ENCODE data around the gene SELENOV. TPM values are rescaled to one million over a fixed set of nuclear protein-coding genes. Genes with fewer than 3 reads are reported as not detected.

SELENOV gene
- total RNA-seq, 6 donors from 2014 or later, result not detected

DNA sequence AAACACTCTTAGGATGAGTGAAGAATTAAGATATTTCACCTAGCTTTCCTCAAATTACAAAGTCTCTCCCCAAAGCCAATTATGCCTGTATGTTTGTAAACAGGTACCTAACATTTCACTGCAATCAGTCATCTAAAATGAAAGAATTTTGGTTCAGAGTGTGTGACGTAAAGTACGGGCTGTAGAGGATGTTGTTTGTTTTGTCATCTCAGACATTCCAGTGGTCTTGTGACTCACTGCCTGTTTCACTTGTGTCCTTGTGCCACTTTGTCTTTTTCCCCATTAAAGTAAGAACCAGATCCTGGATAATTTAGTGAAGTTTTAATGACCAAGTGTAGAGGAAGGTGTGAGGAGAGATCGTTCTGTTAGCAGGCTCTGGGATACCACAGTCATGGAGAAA is 53.7 kb downstream of the SELENOV start:
- no peaks in the 10 kb centered on the region for H3K27me3 ChIP-seq
- no peak for TF ChIP-seq EP300 (IDR thresholded peaks at IDR 0.05)
- no peak for TF ChIP-seq POLR2AphosphoS5 (IDR thresholded peaks at IDR 0.05)
- TF ChIP-seq POLR2A (IDR thresholded peaks at IDR 0.05), result no peak
- TF ChIP-seq, protein P1, sequence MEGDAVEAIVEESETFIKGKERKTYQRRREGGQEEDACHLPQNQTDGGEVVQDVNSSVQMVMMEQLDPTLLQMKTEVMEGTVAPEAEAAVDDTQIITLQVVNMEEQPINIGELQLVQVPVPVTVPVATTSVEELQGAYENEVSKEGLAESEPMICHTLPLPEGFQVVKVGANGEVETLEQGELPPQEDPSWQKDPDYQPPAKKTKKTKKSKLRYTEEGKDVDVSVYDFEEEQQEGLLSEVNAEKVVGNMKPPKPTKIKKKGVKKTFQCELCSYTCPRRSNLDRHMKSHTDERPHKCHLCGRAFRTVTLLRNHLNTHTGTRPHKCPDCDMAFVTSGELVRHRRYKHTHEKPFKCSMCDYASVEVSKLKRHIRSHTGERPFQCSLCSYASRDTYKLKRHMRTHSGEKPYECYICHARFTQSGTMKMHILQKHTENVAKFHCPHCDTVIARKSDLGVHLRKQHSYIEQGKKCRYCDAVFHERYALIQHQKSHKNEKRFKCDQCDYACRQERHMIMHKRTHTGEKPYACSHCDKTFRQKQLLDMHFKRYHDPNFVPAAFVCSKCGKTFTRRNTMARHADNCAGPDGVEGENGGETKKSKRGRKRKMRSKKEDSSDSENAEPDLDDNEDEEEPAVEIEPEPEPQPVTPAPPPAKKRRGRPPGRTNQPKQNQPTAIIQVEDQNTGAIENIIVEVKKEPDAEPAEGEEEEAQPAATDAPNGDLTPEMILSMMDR (IDR thresholded peaks at IDR 0.05), result no peak
- no peak overlapping the region for H3K27ac ChIP-seq
- ATAC-seq (ENCODE audit: low FRiP score in 2 of 2), result no peak
- H3K36me3 ChIP-seq, result no peaks in the 10 kb centered on the region
- H3K4me1 ChIP-seq, result no peaks in the 10 kb centered on the region
- peaks cover 0 to 10% (median under 1%) of the 10 kb centered on the region in 4 donors for H3K9me3 ChIP-seq
- H3K4me3 ChIP-seq, result no peak overlapping the region
- no peak for DNase-seq
- 42 to 45% methylated on average over 3 of the region's 3 CpGs for WGBS, 2 donors

Other genes with a start within 250 kb of the SELENOV start
- not detected for gene IFNL2, start 246.7 kb upstream of the SELENOV start, total RNA-seq
- gene IFNL1, start 218.7 kb upstream of the SELENOV start, total RNA-seq, result not detected
- gene LRFN1, start 194.3 kb upstream of the SELENOV start, total RNA-seq, result 1 to 10 TPM in 5 of 6 donors, under 1 TPM in 1; 0.69 to 5.0 (median 1.8) TPM
- 100 to 1,000 TPM in 2 of 6 donors, 10 to 100 TPM in 4; 23.0 to 163 (median 75.3) TPM for gene GMFG, start 179.1 kb upstream of the SELENOV start, total RNA-seq
- 100 to 1,000 TPM in 2 of 6 donors, 10 to 100 TPM in 4; 57.7 to 125 (median 79.3) TPM for gene SAMD4B, start 172.7 kb upstream of the SELENOV start, total RNA-seq
- gene PAF1, start 124.0 kb upstream of the SELENOV start, total RNA-seq, result 10 to 100 TPM; 28.6 to 48.0 (median 35.4) TPM
- gene MED29, start 123.8 kb upstream of the SELENOV start, total RNA-seq, result 10 to 100 TPM; 18.9 to 51.1 (median 33.7) TPM
- 100 to 1,000 TPM; 195 to 525 (median 238) TPM for gene ZFP36, start 108.3 kb upstream of the SELENOV start, total RNA-seq
- 10 to 100 TPM; 15.8 to 48.1 (median 29.0) TPM for gene PLEKHG2, start 102.5 kb upstream of the SELENOV start, total RNA-seq
- 1,000 to 10,000 TPM in 4 of 6 donors, 100 to 1,000 TPM in 2; 634 to 2,303 (median 1,625) TPM for gene RPS16, start 79.2 kb upstream of the SELENOV start, total RNA-seq
- gene SUPT5H, start 69.6 kb upstream of the SELENOV start, total RNA-seq, result 100 to 1,000 TPM in 4 of 6 donors, 10 to 100 TPM in 2; 94.9 to 183 (median 111) TPM
- 10 to 100 TPM; 47.8 to 80.9 (median 54.4) TPM for gene TIMM50, start 34.3 kb upstream of the SELENOV start, total RNA-seq
- gene DLL3, start 16.2 kb upstream of the SELENOV start, total RNA-seq, result not detected
- gene EID2B, start 17.7 kb downstream of the SELENOV start, total RNA-seq, result 1 to 10 TPM; 1.2 to 6.3 (median 2.4) TPM
- gene EID2, start 25.0 kb downstream of the SELENOV start, total RNA-seq, result 10 to 100 TPM in 5 of 6 donors, 1 to 10 TPM in 1; 9.4 to 24.2 (median 16.2) TPM
- not detected for gene LGALS13, start 87.4 kb downstream of the SELENOV start, total RNA-seq
- gene LGALS16, start 140.8 kb downstream of the SELENOV start, total RNA-seq, result not detected
- not detected for gene LGALS14, start 189.3 kb downstream of the SELENOV start, total RNA-seq
- gene CLC, start 222.9 kb downstream of the SELENOV start, total RNA-seq, result not detected